Omental fat pad (tissue), 4 donors: ENCODE results near the gene GRIP1. TPM values are rescaled to one million over a fixed set of nuclear protein-coding genes. Genes with fewer than 3 reads are reported as not detected.

ENCODE experiments used
- ATAC-seq: fragments of 150-250 bp; one replicate; pipeline ENCODE4 v1.9.1; 2016; ENCODE audit warnings: mild to moderate bottlenecking, moderate library complexity; ENCODE audit not compliant: low FRiP score
- DNase-seq: peaks from one replicate; pipeline ENCODE4 v3.0.0-alpha.2; 2019; ENCODE audit warnings: low spot score
- CTCF ChIP-seq, 3 donors: fragments of 450-650 bp; IDR thresholded peaks; one replicate each; pipeline ENCODE4 v1.5.1; 2016 to 2017; ENCODE audit warnings: antibody characterized with exemption in 3 of 3, mild to moderate bottlenecking in 3 of 3, moderate library complexity in 2 of 3
- total RNA-seq, 4 donors: library from RNA; depleted of rRNA; stranded (reverse); fragments of >200 nt; gene quantifications; one replicate each; pipeline ENCODE4 v1.1.0, GENCODE V29; 2016

GRIP1 gene
- total RNA-seq, 4 donors from 2014 or later: 1.2 to 4.9 (median 2.9) TPM

DNA sequence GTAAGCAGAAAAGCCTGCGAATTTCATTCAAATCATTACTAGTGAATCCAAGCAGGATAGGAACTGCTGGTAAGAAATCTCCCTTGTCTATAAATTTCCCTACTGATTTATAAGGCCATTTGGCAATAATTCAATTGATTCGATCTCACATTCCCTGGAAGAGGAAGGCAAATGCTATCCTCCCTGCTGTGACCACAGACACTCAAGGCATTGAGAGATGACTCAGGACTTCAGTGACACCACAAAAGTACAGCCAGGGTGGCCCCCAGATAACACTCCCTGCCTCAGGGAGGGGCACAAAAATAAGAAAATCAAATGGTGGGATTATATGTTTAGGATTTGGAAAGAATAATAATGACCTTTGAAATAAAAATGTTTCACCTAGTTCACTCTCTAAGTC is 162.7 kb downstream of the GRIP1 start:
- no peak for DNase-seq
- ATAC-seq: no peak
- no peak for TF ChIP-seq CTCF (IDR thresholded peaks at IDR 0.05)

GRCh38 chr12:66514581-66514980 is 164.3 kb downstream of the GRIP1 start:
- DNase-seq (no peak), ATAC-seq (peak; percentile 98)
- no peak for TF ChIP-seq CTCF (IDR thresholded peaks at IDR 0.05)

DNA sequence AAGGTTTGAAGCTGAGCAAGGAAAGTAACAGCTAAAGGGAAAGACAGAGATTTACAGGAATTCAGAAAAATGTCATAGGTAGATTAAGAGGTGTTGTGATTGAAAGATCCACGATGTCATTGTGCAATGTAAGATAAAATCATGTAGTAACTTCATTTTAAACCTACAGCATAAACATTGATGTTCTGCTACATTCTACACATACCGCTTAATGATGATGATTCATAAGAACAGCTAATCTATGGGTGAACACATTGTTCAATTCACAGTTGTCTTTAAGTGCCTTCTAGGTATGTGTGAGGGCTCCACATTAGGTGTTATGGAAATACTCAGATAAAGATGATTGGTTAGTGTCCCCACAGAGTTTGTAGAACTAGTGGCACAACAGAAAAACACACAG is 170.9 kb downstream of the GRIP1 start:
- DNase-seq (no peak), ATAC-seq (no peak)
- no peak for TF ChIP-seq CTCF (IDR thresholded peaks at IDR 0.05)

- DNase-seq: no peak
- ATAC-seq: no peak
- TF ChIP-seq CTCF (IDR thresholded peaks at IDR 0.05): no peak
These were observed 175.1 kb downstream of the GRIP1 start for GRCh38 chr12:66503746-66504145.

DNA sequence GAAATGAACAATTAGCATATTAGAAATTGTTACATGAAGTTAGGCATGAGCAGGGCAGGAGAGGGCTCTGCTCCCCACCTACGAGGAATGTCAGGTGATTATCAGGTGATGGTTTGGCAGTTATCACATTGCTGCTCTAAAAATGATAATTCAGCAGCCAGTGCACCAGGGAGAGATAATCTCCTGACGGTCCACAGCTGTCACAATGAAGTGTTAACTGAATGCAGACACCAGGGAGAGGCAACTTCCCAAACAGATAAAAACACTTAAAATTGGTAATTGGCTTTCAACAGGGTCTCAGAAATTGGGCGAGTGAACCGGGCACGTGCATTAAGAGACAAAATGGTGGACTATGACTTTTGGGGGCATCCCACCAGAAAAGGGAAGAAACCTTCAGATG is 176.0 kb downstream of the GRIP1 start:
- TF ChIP-seq CTCF (IDR thresholded peaks at IDR 0.05): no peak

DNA sequence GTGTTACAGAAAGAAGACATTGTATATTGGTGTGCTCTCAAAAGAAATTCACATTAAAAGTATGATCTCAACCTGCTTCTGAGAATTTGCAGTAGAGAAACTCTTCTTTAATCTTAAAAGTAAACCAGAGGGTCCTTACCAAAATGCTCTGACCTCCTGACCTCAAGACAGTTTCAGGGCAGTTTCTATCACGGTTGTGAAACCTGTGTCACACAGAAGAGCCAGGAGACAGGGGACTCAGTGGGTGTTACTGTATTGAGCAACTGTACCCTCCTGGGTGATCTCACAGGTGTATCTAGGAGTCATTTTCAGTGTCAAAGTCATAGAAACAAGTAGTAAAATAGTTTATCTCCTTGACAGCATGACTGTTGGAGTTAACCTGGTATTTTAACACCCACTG is 178.0 kb downstream of the GRIP1 start:
- no peak for ATAC-seq
- no peak for DNase-seq
- no peak for TF ChIP-seq CTCF (IDR thresholded peaks at IDR 0.05)

More for the DNA sequence above, 176.0 kb downstream of the GRIP1 start:
- DNase-seq: no peak
- ATAC-seq: no peak

DNA sequence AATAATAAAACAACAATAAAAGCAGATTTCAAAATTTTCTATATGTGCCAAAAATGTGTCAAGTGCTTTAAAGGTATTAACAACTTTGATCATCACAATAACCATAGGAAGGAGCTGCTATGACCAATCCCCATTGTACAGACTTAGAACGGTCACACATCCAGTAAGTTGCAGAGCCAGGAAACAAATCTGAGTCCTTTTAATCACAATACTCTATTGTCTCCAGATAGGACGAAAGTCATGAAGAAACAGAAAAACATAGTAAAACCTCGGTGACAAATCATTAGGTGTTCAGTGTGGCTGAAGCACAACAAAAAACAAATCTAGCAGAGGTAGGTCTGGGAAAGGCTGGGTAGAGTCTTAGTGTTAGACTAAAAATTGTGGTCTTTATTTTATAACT is 178.8 kb downstream of the GRIP1 start:
- ATAC-seq (no peak), DNase-seq (no peak)
- no peak for TF ChIP-seq CTCF (IDR thresholded peaks at IDR 0.05)
